SU-DHL-6 (cell line): Measurements from ENCODE around the gene MPND.

ENCODE experiments used
- CTCF ChIP-seq: fragments of 200-600 bp; sonication (generic); IDR thresholded peaks from one replicate; pipeline ENCODE4 v1.5.1; 2017; ENCODE audit warnings: antibody characterized with exemption, mild to moderate bottlenecking, low read length, moderate library complexity; ENCODE audit not compliant: insufficient read depth, poor library complexity, severe bottlenecking
- EZH2phosphoT487 ChIP-seq: fragments of 200-600 bp; sonication (generic), shearing (Covaris generic); conservative IDR thresholded peaks from 2 replicates; pipeline ENCODE4 v1.6.1; 2018; ENCODE audit warnings: mild to moderate bottlenecking, antibody characterized with exemption, low read length, moderate library complexity, mixed read lengths

GRCh38 chr19:4369888-4370260, 26.5 kb downstream of the MPND start:
- TF ChIP-seq CTCF (peak; percentile 82), EZH2phosphoT487 (no peak)
